Measurements from ENCODE around the gene RBMS3.

The RBMS3 gene

GRCh38 chr3:29854821-29855220, 574.0 kb downstream of the RBMS3 start:
- no peak overlapping the region for H3K27ac ChIP-seq (ENCODE audit: low read depth, low read length)
- H3K27me3 ChIP-seq (ENCODE audit: control insufficient read depth in 1 of 2, insufficient read depth in 2 of 2, low read length in 2 of 2), result no peaks in the 10 kb centered on the region
- H3K4me1 ChIP-seq (ENCODE audit: insufficient read depth, low read length), result no peaks in the 10 kb centered on the region
- no peaks in the 10 kb centered on the region for H3K9me3 ChIP-seq (ENCODE audit: low read length)
- no peak overlapping the region for H3K9ac ChIP-seq (ENCODE audit: low read length)
- H3K4me3 ChIP-seq (ENCODE audit: low read depth in 1 of 2, low read length in 2 of 2), result no peak overlapping the region
- no peaks in the 10 kb centered on the region for H3K36me3 ChIP-seq (ENCODE audit: insufficient read depth, low read length)

DNA sequence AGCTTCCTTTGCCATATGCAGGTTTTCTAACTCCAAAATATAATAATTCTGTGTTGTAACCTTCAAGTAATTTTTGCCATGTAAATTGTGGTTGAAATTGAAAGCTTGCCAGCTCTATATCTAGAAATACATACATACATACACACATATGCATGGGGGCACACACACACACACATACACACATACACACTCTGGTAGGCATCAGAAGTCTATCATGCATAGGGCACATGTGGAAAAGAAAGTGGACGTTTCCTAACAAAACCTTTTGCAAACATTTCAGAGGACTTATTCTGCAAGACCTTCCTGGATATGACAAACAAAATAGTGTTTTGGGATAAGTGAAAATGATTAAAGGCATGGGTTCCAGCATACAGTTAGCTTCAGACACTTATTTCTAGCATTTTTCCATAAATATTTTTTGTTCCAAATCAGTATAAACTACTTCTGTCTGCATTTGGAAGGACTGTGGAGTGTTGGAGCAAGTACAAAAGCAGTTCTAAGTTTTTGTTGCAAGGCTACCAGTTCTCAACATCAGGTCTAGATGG, 578.9 kb downstream of the RBMS3 start:
- H3K9me3 ChIP-seq (ENCODE audit: low read length), result no peaks in the 10 kb centered on the region
- H3K4me3 ChIP-seq (ENCODE audit: low read depth in 1 of 2, low read length in 2 of 2), result no peak overlapping the region
- H3K36me3 ChIP-seq (ENCODE audit: insufficient read depth, low read length), result no peaks in the 10 kb centered on the region
- no peak overlapping the region for H3K27ac ChIP-seq (ENCODE audit: low read depth, low read length)
- no peak overlapping the region for H3K9ac ChIP-seq (ENCODE audit: low read length)
- no peaks in the 10 kb centered on the region for H3K27me3 ChIP-seq (ENCODE audit: control insufficient read depth in 1 of 2, insufficient read depth in 2 of 2, low read length in 2 of 2)
- H3K4me1 ChIP-seq (ENCODE audit: insufficient read depth, low read length), result no peaks in the 10 kb centered on the region

DNA sequence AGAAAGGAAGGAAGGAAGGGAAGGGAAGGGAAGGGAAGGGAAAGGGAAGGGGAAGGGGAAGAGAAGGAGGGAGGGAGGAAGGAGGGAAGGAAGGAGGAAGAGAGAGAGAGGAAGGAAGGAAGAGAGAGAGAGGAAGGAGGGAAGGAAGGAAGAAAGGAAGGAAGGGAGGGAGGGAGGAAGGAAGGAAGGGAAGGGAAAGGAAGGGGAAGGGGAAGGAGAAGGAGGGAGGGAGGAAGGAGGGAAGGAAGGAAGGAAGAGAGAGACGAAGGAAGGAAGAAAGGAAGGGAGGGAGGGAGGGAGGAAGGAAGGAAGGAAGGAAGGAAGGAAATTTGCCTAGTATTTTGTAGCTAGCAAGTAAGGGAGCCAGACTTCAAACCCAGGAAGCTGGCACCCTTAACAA, 583.9 kb downstream of the RBMS3 start:
- Histone ChIP-seq H3K4me1 (ENCODE audit: insufficient read depth, low read length) (no peaks in the 10 kb centered on the region), H3K27ac (ENCODE audit: low read depth, low read length) (no peak overlapping the region), H3K9ac (ENCODE audit: low read length) (no peak overlapping the region), H3K36me3 (ENCODE audit: insufficient read depth, low read length) (no peaks in the 10 kb centered on the region), H3K4me3 (ENCODE audit: low read depth in 1 of 2, low read length in 2 of 2) (no peak overlapping the region), H3K9me3 (ENCODE audit: low read length) (no peaks in the 10 kb centered on the region), H3K27me3 (ENCODE audit: control insufficient read depth in 1 of 2, insufficient read depth in 2 of 2, low read length in 2 of 2) (no peaks in the 10 kb centered on the region)

DNA sequence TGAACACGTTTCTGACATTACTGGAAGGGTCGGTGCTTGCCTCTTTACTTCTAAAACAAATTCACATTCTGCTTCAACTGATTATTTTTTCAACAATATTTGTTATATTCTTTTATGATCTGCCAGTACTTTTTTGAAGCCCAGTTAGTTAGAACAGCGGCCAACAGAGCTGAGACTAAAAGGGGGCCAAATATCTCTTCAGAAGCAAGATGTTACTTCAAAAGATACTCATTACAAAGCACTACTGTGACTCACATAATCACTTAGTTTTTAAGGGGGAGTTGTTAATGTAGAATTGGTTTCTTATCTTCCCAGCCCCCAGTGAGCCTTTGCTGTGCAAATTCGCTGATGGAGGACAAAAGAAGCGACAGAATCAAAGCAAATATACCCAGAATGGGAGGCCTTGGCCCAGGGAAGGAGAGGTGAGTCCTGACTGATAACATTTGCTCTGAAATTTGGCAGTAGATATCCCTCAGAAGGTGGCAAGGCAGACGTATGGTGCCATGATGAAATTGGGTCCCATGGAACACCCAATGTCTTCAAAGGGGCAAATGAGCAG, 587.8 kb downstream of the RBMS3 start:
- no peaks in the 10 kb centered on the region for H3K27me3 ChIP-seq (ENCODE audit: control insufficient read depth in 1 of 2, insufficient read depth in 2 of 2, low read length in 2 of 2)
- H3K4me1 ChIP-seq (ENCODE audit: insufficient read depth, low read length), result no peaks in the 10 kb centered on the region
- no peak overlapping the region for H3K4me3 ChIP-seq (ENCODE audit: low read depth in 1 of 2, low read length in 2 of 2)
- H3K27ac ChIP-seq (ENCODE audit: low read depth, low read length), result no peak overlapping the region
- no peaks in the 10 kb centered on the region for H3K9me3 ChIP-seq (ENCODE audit: low read length)
- no peaks in the 10 kb centered on the region for H3K36me3 ChIP-seq (ENCODE audit: insufficient read depth, low read length)
- H3K9ac ChIP-seq (ENCODE audit: low read length), result no peak overlapping the region

- H3K9me3 ChIP-seq (ENCODE audit: low read length), result no peaks in the 10 kb centered on the region
- H3K27ac ChIP-seq (ENCODE audit: low read depth, low read length), result no peak overlapping the region
- H3K4me1 ChIP-seq (ENCODE audit: insufficient read depth, low read length), result no peaks in the 10 kb centered on the region
- no peak overlapping the region for H3K9ac ChIP-seq (ENCODE audit: low read length)
- no peaks in the 10 kb centered on the region for H3K36me3 ChIP-seq (ENCODE audit: insufficient read depth, low read length)
- H3K27me3 ChIP-seq (ENCODE audit: control insufficient read depth in 1 of 2, insufficient read depth in 2 of 2, low read length in 2 of 2), result no peaks in the 10 kb centered on the region
- no peak overlapping the region for H3K4me3 ChIP-seq (ENCODE audit: low read depth in 1 of 2, low read length in 2 of 2)
These were observed 589.3 kb downstream of the RBMS3 start for GRCh38 chr3:29870136-29870535.

DNA sequence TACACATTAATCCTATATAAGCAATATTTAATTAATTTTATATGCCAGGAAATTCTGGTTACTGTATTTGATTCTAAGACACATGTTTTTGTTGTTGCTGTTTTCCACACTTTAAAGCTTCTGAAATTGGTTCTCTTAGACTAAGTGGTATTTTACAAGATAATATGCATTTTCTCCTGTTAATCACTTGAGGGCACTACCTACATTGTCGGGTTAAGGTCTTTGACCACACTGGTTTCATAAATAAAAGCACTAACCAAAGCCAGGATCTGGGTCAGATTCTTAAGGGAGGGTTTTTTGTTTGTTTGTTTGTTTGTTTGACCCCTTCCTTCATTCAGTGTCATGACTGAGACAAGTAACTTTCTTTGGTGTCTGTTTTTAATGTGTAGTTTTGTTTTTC, 590.2 kb downstream of the RBMS3 start:
- no peaks in the 10 kb centered on the region for H3K9me3 ChIP-seq (ENCODE audit: low read length)

GRCh38 chr3:29880809-29881208, 599.9 kb downstream of the RBMS3 start:
- Histone ChIP-seq H3K27me3 (ENCODE audit: control insufficient read depth in 1 of 2, insufficient read depth in 2 of 2, low read length in 2 of 2) (no peaks in the 10 kb centered on the region), H3K4me1 (ENCODE audit: insufficient read depth, low read length) (no peaks in the 10 kb centered on the region), H3K36me3 (ENCODE audit: insufficient read depth, low read length) (no peaks in the 10 kb centered on the region), H3K9ac (ENCODE audit: low read length) (no peak overlapping the region), H3K4me3 (ENCODE audit: low read depth in 1 of 2, low read length in 2 of 2) (no peak overlapping the region), H3K27ac (ENCODE audit: low read depth, low read length) (no peak overlapping the region), H3K9me3 (ENCODE audit: low read length) (no peaks in the 10 kb centered on the region)

More for the DNA sequence above, 590.2 kb downstream of the RBMS3 start:
- Histone ChIP-seq H3K27me3 (ENCODE audit: control insufficient read depth in 1 of 2, insufficient read depth in 2 of 2, low read length in 2 of 2) (no peaks in the 10 kb centered on the region), H3K4me1 (ENCODE audit: insufficient read depth, low read length) (no peaks in the 10 kb centered on the region), H3K9ac (ENCODE audit: low read length) (no peak overlapping the region), H3K4me3 (ENCODE audit: low read depth in 1 of 2, low read length in 2 of 2) (no peak overlapping the region), H3K27ac (ENCODE audit: low read depth, low read length) (no peak overlapping the region), H3K36me3 (ENCODE audit: insufficient read depth, low read length) (no peaks in the 10 kb centered on the region)

- H3K4me1 ChIP-seq (ENCODE audit: insufficient read depth, low read length), result no peaks in the 10 kb centered on the region
These were observed 606.6 kb downstream of the RBMS3 start for GRCh38 chr3:29887451-29887850.

GRCh38 chr3:29889215-29889614, 608.3 kb downstream of the RBMS3 start:
- Histone ChIP-seq H3K27ac (ENCODE audit: low read depth, low read length) (no peak overlapping the region), H3K27me3 (ENCODE audit: control insufficient read depth in 1 of 2, insufficient read depth in 2 of 2, low read length in 2 of 2) (no peaks in the 10 kb centered on the region), H3K4me1 (ENCODE audit: insufficient read depth, low read length) (no peaks in the 10 kb centered on the region), H3K9me3 (ENCODE audit: low read length) (no peaks in the 10 kb centered on the region), H3K9ac (ENCODE audit: low read length) (no peak overlapping the region), H3K36me3 (ENCODE audit: insufficient read depth, low read length) (no peaks in the 10 kb centered on the region), H3K4me3 (ENCODE audit: low read depth in 1 of 2, low read length in 2 of 2) (no peak overlapping the region)

More at GRCh38 chr3:29887451-29887850, 606.6 kb downstream of the RBMS3 start:
- no peaks in the 10 kb centered on the region for H3K9me3 ChIP-seq (ENCODE audit: low read length)
- no peaks in the 10 kb centered on the region for H3K27me3 ChIP-seq (ENCODE audit: control insufficient read depth in 1 of 2, insufficient read depth in 2 of 2, low read length in 2 of 2)
- H3K27ac ChIP-seq (ENCODE audit: low read depth, low read length), result no peak overlapping the region
- H3K4me3 ChIP-seq (ENCODE audit: low read depth in 1 of 2, low read length in 2 of 2), result no peak overlapping the region
- H3K36me3 ChIP-seq (ENCODE audit: insufficient read depth, low read length), result no peaks in the 10 kb centered on the region
- H3K9ac ChIP-seq (ENCODE audit: low read length), result no peak overlapping the region

GRCh38 chr3:29890801-29891200, 609.9 kb downstream of the RBMS3 start:
- H3K36me3 ChIP-seq (ENCODE audit: insufficient read depth, low read length), result no peaks in the 10 kb centered on the region

GRCh38 chr3:29892976-29893554, 612.2 kb downstream of the RBMS3 start:
- Histone ChIP-seq H3K9me3 (ENCODE audit: low read length) (no peaks in the 10 kb centered on the region), H3K9ac (ENCODE audit: low read length) (no peak overlapping the region), H3K4me3 (ENCODE audit: low read depth in 1 of 2, low read length in 2 of 2) (no peak overlapping the region), H3K27me3 (ENCODE audit: control insufficient read depth in 1 of 2, insufficient read depth in 2 of 2, low read length in 2 of 2) (no peaks in the 10 kb centered on the region), H3K36me3 (ENCODE audit: insufficient read depth, low read length) (no peaks in the 10 kb centered on the region), H3K4me1 (ENCODE audit: insufficient read depth, low read length) (no peaks in the 10 kb centered on the region), H3K27ac (ENCODE audit: low read depth, low read length) (no peak overlapping the region)

More at GRCh38 chr3:29890801-29891200, 609.9 kb downstream of the RBMS3 start:
- Histone ChIP-seq H3K4me1 (ENCODE audit: insufficient read depth, low read length) (no peaks in the 10 kb centered on the region), H3K4me3 (ENCODE audit: low read depth in 1 of 2, low read length in 2 of 2) (no peak overlapping the region), H3K27me3 (ENCODE audit: control insufficient read depth in 1 of 2, insufficient read depth in 2 of 2, low read length in 2 of 2) (no peaks in the 10 kb centered on the region), H3K9me3 (ENCODE audit: low read length) (no peaks in the 10 kb centered on the region), H3K27ac (ENCODE audit: low read depth, low read length) (no peak overlapping the region), H3K9ac (ENCODE audit: low read length) (no peak overlapping the region)

DNA sequence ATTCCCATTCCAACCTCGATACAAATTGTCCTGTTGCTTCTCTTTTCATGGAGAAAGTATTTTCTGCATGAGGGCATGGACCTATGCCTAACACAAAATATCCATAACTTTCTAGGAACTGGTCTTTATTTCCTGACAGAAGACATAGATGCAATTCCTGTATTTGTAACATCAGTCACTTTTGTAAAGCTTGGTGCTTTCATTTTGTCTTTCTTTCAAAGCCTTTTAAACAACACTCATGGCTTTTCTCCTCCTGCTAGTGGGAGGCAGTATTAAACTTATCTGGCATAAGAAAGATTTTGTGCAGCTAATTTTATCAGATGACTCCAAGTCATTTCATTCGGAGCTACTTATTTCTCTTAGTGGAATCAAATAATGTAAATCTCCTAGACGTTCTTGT, 616.0 kb downstream of the RBMS3 start:
- no peaks in the 10 kb centered on the region for H3K27me3 ChIP-seq (ENCODE audit: control insufficient read depth in 1 of 2, insufficient read depth in 2 of 2, low read length in 2 of 2)
- peaks cover 5% of the 10 kb centered on the region for H3K4me1 ChIP-seq (ENCODE audit: insufficient read depth, low read length)
- H3K36me3 ChIP-seq (ENCODE audit: insufficient read depth, low read length), result no peaks in the 10 kb centered on the region
- H3K9ac ChIP-seq (ENCODE audit: low read length), result no peak overlapping the region
- no peaks in the 10 kb centered on the region for H3K9me3 ChIP-seq (ENCODE audit: low read length)
- no peak overlapping the region for H3K4me3 ChIP-seq (ENCODE audit: low read depth in 1 of 2, low read length in 2 of 2)
- no peak overlapping the region for H3K27ac ChIP-seq (ENCODE audit: low read depth, low read length)

Measured in muscle layer of colon (tissue), 2 donors.